HG02588 (cell line): ENCODE measurements around the gene CDKL4.
"Not testable (repeated sequence)": the region's sequence is repeated elsewhere in the genome, so short reads cannot be mapped to it uniquely, and the experiment has no call there.

ENCODE experiments used
- ATAC-seq: cut with Tn5 transposase; IDR thresholded peaks from one replicate; pipeline ENCODE4 v1.9.1; 2021; ENCODE audit warnings: mild to moderate bottlenecking, moderate library complexity; ENCODE audit not compliant: unreplicated experiment

The CDKL4 gene

DNA sequence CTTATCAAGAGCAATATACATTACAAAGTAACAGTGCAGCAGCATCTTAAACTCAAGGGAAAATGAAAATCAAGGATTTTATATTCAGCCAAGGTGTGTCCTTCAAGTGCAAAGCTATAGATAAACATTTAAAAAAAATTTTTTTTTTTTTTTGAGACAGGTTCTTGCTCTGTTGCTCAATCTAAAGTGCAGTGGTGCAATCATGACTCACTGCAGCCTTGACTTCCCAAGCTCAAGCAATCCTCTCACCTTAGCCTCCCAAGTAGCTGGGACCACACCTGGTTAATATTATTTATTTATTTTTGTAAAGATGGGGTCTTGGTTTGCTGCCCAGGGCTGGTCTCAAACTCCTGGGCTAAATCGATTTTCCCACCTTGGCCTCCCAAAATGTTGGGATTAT lies 9.0 kb downstream of the CDKL4 start:
- no peak for ATAC-seq

DNA sequence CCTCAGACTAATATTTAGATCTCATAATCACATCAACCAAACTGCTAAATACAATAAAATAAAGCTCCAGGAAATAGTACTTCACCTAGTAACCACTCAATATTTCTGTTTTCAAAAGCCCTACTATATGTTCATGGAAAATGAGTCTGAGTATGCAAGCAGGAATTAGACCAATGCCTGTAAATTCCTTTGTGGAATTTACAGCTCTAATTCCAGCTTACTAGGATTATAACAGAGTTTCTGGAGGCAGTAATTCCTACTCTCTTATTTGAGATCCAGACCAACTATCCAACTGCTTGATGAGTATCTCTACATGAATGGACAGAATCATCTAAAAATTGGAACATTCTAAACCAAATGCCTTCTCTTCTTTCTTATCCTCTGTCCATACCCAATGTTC lies 11.6 kb downstream of the CDKL4 start:
- ATAC-seq: no peak

DNA sequence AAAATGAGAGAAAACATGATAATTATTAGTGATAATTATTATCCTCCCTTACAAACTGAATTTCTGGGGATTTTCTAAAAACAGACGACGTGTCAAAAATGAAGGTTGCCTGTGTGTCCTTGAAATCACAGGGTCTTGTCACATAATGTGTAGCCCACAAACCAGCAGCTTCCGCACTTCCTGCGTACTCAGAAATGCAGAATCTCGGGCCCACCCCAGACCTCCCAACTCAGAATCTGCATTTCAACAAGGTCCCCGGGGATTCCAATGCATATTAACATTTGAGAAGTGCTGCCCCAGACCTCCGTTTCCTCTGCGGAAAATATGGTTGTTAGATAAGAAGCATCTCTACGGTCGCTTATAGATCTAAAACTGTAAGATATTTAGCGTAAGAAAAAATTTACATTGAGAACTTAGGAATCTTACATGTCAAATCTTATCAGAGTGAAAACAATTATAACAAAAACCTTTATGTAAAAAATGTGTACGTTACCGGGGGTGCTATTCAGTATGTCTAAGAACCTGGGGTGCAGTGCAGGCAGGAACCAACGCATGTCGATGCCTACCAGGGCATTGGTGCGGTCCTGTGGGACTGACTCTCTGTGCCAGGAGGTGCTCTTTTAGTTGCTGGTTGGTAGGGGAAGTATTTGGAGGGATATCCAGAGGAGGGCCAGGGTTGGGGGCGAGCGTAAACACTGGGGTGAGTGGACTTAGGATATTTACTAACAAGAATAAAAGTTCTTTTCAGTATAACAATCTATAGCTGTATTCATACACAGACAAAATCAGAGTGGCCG lies 15.2 kb downstream of the CDKL4 start:
- no peak for ATAC-seq

- ATAC-seq: peak; percentile 78
Measured at GRCh38 chr2:39227628-39228412, 15.9 kb downstream of the CDKL4 start.

DNA sequence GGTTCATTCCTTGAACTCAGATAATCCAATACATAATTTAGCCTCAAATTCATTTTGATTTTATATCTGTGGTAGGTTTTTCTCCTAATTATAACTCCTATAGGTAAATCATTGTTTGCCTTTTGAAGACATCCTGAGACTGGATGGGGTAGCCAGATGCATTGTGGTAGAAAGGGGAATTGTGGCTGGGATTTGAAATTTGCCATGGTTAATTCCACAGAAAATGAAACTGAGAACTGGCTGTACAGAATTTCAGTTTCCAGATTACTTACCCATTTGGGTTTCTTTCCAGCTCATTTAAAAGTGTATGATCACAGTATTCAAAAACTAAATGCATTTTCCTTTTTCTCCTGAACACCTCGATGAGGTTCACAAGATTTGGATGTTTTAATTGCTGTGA lies 18.2 kb downstream of the CDKL4 start:
- no peak for ATAC-seq

- no peak for ATAC-seq
Measured at GRCh38 chr2:39223909-39224308, 19.9 kb downstream of the CDKL4 start.

- no peak for ATAC-seq
Measured at GRCh38 chr2:39221459-39221858, 22.3 kb downstream of the CDKL4 start.

DNA sequence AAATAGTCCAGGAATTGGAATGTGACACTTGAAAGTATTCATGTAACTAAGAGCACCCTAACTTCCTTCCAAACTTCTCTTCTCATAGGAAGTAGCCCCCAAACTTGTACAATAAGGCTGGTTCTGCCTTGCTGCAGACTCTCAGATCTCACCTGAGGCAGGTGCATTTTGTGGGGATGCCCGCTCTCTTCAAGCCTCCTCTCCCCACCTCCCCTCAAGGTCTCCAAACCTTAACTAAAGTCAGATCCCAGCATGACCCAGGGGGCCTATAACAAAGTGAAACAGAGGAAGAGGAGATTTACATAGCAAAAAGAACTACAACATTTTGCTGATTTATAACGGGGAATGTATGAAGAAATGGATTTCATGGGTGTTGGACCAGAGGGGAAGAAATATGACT lies 23.6 kb downstream of the CDKL4 start:
- no peak for ATAC-seq

DNA sequence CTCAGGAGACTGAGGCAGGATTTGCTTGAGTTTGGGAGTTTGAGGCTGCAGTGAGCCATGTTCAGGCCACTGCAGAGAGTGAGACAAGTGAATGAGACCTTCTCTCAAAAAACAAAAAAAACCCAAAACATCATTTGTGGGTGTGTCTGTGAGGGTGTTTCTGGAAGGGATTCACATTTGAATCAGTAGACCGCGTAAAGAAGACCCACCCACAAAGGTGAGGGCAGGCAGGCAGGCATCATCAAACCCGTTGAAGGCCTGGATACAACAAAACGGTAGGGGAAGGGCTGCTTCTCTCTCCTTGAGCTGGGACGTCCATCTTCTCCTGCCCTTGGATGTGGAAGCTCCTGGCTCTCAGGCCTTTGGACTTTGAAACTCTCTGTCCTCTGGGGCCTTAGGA lies 25.4 kb downstream of the CDKL4 start:
- no peak for ATAC-seq

DNA sequence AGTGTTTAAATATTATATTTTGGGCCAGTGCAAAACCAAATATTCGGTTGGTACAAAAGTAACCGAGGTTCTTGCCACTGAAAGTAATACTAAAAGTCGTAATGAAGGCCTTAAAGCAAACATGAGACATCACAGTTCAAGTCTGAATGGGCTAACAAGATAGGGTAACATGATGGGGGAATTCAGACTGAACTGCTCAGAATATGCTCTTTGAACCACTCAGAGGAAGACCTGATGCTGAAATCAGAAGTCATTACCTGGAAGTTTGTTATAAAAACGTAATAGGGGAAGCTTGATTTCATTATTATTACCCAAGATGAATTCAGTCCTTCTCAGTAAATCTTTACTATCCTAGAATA lies 26.6 kb downstream of the CDKL4 start:
- no peak for ATAC-seq

DNA sequence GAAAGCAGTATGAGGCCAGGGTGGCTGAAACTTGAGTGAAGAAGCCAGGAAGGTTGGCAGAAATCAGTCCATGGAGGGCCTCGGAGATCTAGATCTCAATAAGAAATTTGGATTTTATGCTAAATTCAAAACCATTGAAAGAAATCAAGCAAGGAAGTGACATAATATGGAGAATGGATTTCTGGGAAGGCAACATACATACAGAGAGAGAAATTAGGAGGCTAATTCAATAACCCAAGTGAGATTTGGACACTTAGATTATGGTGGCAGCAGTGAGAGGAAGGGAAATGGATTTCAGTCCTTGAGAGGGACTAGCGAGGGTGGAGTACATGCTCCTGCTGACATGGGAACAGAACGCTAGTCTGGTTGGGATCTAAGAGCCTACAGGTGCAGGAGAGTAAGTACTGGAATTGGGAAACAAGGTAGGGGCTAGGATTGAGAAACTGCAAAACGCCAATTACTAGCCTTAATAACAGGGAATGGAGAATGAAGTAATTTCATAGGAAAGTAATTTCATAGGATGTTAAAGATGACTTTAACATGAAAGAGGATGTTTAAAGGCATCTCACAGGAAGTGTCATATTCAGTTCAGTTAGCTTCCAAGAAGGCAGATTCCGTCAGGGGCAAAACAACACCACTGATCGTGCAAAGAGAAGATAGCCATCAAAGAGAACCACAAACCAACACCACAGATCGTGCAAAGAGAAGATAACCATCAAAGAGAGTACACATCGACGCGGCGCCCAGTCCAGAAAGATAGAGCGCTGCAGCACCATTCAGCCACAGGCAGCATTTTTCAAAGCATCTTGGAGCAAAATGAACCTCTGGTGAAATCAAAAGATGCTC lies 27.2 kb downstream of the CDKL4 start:
- no peak for ATAC-seq

GRCh38 chr2:39215545-39215944 lies 28.2 kb downstream of the CDKL4 start:
- ATAC-seq: no peak

- no peak for ATAC-seq
Measured at GRCh38 chr2:39213015-39213414, 30.8 kb downstream of the CDKL4 start.

DNA sequence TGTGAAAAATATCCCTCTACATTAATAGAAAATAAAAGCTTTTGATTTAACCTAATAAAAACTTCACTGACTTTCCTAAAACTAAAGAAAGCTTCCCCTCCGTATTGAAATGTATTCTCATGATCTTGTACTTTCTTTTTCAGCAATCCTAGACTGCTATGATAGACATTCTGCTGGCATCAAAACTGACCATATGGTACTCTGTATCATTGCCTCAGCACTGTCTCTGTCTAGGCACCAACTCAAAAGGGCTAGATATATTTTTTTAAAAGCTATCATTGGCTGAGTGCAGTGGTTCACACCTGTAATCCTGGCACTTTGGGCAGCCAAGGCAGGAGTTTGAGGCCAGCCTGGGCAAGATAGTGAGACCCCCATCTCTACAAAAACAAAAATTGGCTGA lies 32.9 kb downstream of the CDKL4 start:
- ATAC-seq: no peak

DNA sequence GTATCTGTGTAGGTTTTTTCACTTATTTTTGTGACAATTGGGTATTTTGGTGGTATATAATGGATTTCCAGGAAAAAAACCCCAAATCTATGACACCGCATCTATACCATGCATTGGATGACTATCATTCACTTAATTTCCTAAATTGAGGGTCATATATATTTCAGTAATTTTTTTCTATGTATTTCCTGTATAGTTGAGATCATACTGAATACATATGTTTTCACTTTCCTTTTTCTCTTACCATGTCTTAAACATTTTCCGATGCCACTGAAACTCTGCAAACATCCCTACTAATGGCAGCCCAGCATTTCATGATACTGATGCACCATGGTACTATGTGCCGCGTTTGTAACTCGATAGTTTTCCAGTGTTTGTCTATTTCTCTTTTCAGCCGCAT lies 40.4 kb downstream of the CDKL4 start:
- ATAC-seq: no peak

- no peak for ATAC-seq
Measured at GRCh38 chr2:39202639-39203369, 41.0 kb downstream of the CDKL4 start.

- not testable (repeated sequence) for ATAC-seq
Measured at GRCh38 chr2:39197003-39197402, 46.8 kb downstream of the CDKL4 start.

- no peak for ATAC-seq
Measured at GRCh38 chr2:39194686-39195085, 49.1 kb downstream of the CDKL4 start.

GRCh38 chr2:39188960-39189494 lies 54.7 kb downstream of the CDKL4 start:
- ATAC-seq: no peak

- no peak for ATAC-seq
Measured at GRCh38 chr2:39183673-39184072, 60.1 kb downstream of the CDKL4 start.

DNA sequence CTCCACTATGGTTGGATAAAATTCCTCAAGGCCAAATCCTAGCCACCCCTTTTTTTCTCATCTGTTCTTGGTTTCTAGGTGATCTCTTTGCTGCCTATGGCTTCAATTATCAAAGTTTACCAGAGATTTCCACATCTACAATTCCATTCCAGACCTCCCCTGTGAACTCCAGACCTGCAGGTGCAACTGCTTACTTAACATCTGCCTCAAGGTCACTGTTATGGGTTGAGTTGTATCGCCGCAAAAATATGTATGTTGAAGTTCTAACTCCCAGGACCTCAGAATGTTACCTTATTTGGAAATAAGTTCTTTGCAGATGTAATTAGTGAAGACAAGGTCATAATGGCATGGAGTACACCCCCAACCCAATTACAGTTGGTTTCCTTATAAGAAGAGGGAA lies 62.5 kb downstream of the CDKL4 start:
- ATAC-seq: no peak
